Fibroblast of the conjunctiva (primary cell): ENCODE measurements around the gene TANK.
"Not testable (repeated sequence)": the region's sequence is repeated elsewhere in the genome, so short reads cannot be mapped to it uniquely, and the experiment has no call there.

Experiments
- DNase-seq: peaks from one replicate; pipeline ENCODE4 v3.0.0-alpha.2; 2010; ENCODE audit warnings: low read depth

TANK gene

DNA sequence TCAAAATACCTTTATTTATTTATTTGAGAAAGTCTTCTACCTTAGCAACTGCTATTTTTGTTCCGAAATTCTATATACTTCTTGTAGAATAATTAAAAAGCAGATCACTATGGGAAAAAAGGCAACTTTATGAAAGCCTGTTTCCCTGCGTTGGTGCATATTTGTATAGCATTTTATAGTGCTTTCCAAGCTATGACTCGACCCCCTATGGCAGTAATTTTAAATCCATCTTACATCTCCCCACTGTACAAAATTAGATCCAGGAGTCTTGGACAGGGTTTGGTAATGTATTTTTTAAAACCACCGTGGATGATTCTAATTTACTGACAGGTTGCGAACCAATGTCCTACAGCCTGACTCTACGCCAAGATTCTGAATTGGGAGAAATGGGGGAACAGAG lies 10.1 kb downstream of the TANK start:
- DNase-seq = no peak

DNA sequence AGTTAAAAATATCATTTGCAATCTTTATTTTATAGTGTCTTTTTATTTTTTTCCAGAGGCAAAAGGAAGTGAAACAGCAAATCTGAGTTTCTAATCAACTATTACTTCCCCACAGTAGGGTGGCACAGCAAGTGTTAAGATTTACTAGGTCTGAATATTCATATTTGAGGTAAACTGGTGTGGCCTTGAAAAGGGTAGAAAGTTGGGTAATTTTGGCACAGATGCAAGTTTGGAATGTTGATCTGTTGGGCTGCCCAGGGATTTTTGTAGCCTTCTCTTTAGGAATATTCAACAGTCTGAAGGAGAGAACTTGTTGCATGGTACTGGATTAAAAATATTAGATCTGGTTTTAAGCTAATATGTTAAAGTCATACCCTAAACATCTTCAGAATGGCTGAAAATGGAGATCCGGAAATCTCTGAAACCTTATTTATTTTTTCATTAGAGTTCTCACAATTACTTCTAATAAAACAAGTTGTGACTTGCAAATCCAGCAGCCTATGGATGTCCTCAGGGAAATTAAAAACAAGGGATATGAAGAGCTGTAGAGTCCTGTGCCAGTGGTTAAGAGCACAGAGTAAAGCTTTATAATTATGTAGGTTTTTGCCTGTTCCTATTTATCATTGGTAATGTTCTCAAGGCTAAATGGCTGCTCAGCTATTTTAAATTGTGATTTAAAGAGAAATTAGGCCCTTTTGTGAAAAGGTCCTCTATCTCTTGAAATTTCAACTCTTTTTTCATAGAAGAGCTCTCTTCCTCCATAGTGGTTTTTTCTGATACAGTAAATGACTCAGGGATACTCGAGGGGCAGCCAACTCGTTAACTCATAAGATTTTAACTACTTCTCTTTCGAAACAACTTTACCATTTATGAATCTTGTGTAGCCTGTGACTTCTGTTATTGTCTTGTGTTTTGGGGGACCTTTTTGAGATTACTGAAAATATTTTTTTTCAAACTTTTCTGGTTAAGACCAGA lies 11.0 kb downstream of the TANK start:
- DNase-seq = no peak

GRCh38 chr2:161172901-161173540 lies 12.8 kb downstream of the TANK start:
- no peak for DNase-seq

GRCh38 chr2:161173541-161174194 lies 13.4 kb downstream of the TANK start:
- DNase-seq = no peak

GRCh38 chr2:161177969-161178368 lies 17.7 kb downstream of the TANK start:
- DNase-seq = no peak

- DNase-seq = no peak
These were observed 18.5 kb downstream of the TANK start for GRCh38 chr2:161178756-161179155.

GRCh38 chr2:161190050-161190449 lies 29.8 kb downstream of the TANK start:
- no peak for DNase-seq

DNA sequence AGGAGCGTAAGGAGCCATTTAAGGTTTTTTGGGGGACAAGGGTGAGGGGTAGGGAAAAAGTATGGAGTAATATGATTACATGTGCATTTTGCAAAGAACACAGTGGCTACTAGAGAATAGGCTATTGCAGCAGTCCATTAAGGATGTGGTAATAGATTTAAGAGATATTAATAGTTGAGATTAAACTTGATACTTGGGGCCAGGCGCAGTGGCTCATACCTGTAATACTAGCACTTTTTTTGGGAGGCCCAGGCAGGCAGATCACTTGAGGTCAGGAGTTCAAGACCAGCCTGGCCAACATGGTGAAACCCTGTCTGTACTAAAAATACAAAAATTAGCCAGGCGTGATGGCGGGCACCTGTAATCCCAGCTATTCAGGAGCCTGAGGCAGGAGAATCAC lies 35.4 kb downstream of the TANK start:
- not testable (repeated sequence) for DNase-seq

DNA sequence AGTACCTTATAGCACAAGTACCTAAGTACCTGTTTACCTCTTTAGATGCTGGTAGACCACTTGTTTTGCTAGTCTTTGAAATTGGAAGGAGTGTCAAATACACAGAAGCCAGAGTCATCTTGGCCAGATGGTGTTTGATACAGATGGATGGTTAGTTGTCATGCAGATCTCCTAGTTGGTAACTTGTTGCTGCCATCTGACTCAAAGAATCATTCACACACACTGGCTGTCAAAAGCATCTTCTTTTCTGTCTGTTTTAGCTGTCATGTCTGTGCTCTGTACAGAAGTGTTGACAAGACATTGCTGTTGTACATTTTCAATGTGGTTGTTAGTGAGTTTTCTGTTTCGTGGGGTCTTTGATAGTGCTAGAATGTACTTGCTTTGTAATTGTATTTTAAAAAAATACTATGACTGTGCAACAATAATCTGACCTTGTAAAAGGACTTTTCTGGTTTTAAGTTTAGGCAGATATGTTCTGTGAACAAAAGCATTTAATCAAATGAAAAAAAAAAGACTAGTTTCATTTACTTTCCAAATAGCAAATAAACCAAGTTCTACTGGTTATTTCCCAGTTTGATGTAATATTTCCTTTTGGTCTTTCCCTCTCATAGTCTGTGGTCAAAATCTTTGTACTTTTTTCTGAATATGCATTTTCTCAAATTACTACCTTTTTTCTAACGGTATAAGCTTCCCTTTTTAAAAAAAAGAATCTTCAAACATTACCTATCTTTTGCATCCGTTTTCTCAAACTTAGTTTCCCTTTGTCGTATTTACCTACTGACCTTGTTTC lies 39.9 kb downstream of the TANK start:
- no peak for DNase-seq

- DNase-seq = no peak
These were observed 44.6 kb downstream of the TANK start for GRCh38 chr2:161204846-161205245.

DNA sequence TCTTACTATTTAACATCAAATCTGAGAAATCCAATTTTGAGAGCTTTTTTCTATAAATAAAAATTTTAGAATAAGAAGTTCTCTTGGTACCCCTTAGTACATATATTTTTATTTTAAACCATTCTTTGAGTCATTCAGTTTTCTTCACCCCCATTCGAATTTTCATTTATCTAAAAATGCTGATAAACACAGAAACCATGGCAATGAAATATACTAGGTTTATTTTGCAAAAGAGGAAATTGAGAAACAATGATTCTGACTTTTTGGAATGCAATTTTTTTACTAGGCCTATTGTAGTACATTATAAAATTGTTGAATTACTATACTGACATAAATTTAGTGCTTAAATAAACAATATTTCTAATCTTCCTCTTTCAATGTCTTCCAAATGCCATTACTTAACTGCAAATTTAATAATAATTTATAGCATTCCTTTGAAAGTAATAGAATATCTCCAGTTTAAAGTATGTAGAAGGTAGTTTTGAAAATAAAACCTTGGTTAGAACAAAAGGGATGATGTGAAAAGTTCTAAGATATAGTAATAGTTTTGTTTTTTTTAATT lies 46.3 kb downstream of the TANK start:
- DNase-seq = no peak

DNA sequence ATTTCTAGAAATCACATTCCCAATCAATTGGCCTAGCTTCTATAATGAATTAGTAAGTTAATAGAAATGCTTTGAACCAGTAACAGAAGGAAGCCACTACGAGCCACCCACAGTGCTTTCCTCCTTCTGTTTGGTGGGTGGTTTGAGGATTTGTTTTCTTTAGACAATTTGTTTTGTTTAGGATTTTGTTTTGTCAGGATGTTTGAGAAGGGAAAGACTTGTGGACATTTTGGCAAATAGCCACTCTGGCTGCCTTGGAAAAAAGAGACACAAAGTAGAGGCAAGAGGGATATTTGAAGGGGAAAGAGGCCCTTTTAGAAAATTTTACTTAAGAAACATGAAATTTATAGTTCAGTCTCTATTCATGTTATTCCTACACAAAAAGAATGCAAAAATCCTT lies 47.7 kb downstream of the TANK start:
- no peak for DNase-seq

DNA sequence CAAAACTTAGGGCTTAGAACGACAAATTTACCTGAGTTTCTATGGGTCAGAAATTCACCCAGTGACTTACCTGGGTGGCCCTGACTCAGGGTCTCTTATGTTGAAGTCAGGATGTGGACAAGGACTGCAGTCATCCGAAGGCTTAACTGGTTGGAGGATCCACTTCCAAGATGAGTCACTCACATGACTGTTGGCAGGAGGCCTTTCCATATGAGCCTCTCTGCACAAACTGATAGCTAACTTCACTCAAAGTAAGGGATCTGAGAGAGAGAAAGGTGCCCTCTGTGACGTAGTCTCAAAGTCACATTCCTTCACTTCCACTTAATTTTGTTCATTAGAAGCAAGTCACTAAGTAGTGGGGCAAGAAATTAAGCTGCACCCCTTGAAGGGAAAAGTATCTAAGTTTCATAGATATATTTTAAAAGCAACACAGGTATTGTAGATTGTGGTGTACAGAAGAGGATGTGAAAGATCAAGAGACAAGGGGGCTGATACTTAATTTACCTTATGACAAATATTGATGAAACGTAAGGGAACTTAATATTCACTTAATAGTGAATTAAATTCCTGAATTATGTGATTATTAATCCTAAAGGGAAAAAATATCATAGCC lies 48.4 kb downstream of the TANK start:
- peak; percentile 62 for DNase-seq

- no peak for DNase-seq
These were observed 49.7 kb downstream of the TANK start for GRCh38 chr2:161209902-161210301.

GRCh38 chr2:161217597-161218185 lies 57.5 kb downstream of the TANK start:
- DNase-seq = no peak

DNA sequence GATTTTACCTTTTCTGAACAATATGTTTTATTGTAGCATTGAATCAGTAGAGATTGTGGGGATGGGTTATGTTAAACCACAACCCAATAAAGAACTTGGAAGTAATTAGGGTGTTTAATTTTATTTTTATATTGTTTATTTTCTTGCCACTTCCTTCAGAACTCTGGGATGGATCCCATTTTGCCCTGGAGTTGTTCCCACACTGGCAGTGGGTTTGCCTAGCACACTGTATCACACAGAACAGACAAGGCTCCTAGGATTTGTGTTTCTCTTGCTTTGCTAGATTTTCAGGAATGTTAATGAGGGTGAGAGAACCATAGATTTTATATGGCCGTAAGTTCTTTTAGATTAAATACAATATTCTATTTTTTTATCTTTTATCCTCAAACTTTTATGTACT lies 59.0 kb downstream of the TANK start:
- no peak for DNase-seq

DNA sequence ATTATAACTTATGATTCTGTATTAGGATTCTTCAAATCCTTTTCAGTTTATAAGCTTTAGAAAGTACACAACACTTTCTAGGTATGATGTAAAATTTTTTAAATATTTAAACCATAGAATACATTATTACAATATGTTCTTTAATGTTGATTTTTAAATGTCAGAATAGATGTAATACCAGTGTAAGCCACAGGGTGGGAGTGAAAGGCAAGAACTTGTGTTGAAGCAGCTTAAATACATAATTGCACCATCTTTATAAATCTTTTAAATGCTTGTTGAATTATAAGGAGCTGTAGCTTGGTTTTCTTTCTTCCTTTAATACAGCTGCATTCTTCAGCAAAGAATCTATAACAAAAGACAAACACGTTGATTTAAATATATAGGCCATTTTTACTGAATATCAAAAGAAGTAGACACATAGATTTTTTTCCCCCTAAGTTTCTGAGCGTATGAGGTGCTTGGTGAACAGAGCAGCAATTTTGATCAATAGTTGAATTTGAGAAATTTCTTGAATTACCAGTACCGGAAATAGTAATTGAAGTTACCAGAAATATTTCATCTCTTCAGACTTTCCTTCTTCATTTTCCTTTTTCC lies 63.0 kb downstream of the TANK start:
- peak; percentile 44 for DNase-seq

- DNase-seq = no peak
These were observed 68.4 kb downstream of the TANK start for GRCh38 chr2:161228511-161229240.

GRCh38 chr2:161230959-161231358 lies 70.7 kb downstream of the TANK start:
- no peak for DNase-seq

DNA sequence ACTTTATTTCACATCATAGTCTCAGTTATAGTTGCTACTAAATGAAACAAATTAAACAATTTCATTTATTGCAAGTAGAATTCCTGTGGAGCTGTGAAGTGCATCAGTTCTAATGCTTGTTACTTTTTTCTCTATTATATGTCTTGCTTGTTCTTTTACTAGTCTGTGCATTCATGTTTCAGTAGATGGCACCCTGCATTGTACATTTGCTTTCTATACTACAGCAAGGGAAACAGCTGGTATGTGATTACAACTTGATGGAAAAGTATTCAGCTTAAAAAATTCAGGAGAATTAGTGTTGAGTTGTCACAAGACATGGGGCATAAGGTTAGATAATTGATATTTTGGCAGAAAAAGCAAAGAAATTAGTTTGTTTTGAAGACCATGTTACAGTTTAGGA lies 72.3 kb downstream of the TANK start:
- no peak for DNase-seq
